GM23338 (cell line): ENCODE data around the gene SNX11.

Experiments
- CREB1 ChIP-seq: fragments of 250-450 bp; sonication (Bioruptor Pico); IDR thresholded peaks from 2 replicates; pipeline ENCODE4 v1.5.0; 2020; ENCODE audit warnings: low read depth, mild to moderate bottlenecking, moderate library complexity
- EZH2 ChIP-seq: fragments of 200-600 bp; sonication (generic); IDR thresholded peaks from one replicate; pipeline ENCODE4 v1.8.0; 2017; ENCODE audit warnings: antibody characterized with exemption, mild to moderate bottlenecking, low read depth; ENCODE audit not compliant: unreplicated experiment
- EZH2phosphoT487 ChIP-seq: fragments of 200-600 bp; sonication (generic); IDR thresholded peaks from one replicate; pipeline ENCODE4 v1.8.1; 2018; ENCODE audit warnings: antibody characterized with exemption; ENCODE audit not compliant: unreplicated experiment
- JUNB ChIP-seq: IDR thresholded peaks from one replicate; pipeline ENCODE4 v1.6.1; 2016; ENCODE audit warnings: antibody characterized with exemption; ENCODE audit not compliant: unreplicated experiment
- NANOG ChIP-seq: IDR thresholded peaks from 2 replicates; pipeline ENCODE4 v1.6.1; 2016; ENCODE audit warnings: antibody characterized with exemption, borderline replicate concordance
- POLR2AphosphoS5 ChIP-seq: IDR thresholded peaks from 2 replicates; pipeline ENCODE4 v1.6.1; 2016; ENCODE audit warnings: antibody characterized with exemption, low read depth
- STAT1 ChIP-seq: IDR thresholded peaks from one replicate; pipeline ENCODE4 v1.6.1; 2016; ENCODE audit warnings: antibody characterized with exemption; ENCODE audit not compliant: unreplicated experiment
- ZNF114 ChIP-seq: fragments of 250-450 bp; sonication (Bioruptor Pico); IDR thresholded peaks from 2 replicates; pipeline ENCODE4 v1.5.0; 2020; ENCODE audit warnings: mild to moderate bottlenecking, moderate library complexity
- ZNF331 ChIP-seq: fragments of 250-450 bp; sonication (Bioruptor Pico); IDR thresholded peaks from 2 replicates; pipeline ENCODE4 v1.5.0; 2020; ENCODE audit warnings: low read depth, mild to moderate bottlenecking, moderate library complexity
- TF ChIP-seq, protein P1 (sequence below), 2 experiments: fragments of 200-600 bp in 1 of 2; sonication (generic) in 1 of 2; conservative IDR thresholded peaks; 2 replicates each; pipeline versions ENCODE4 v1.5.1 to v1.6.1; 2016 to 2017; ENCODE audit warnings: antibody characterized with exemption in 2 of 2, low read depth in 2 of 2, mild to moderate bottlenecking in 2 of 2, moderate library complexity in 1 of 2
- TF ChIP-seq, protein P2 (sequence below): IDR thresholded peaks from one replicate; pipeline ENCODE4 v1.6.1; 2018; ENCODE audit warnings: antibody characterized with exemption; ENCODE audit not compliant: unreplicated experiment
- TF ChIP-seq, protein P3 (sequence below): IDR thresholded peaks from 2 replicates; pipeline ENCODE4 v1.6.1; 2016; ENCODE audit warnings: antibody characterized with exemption

DNA sequence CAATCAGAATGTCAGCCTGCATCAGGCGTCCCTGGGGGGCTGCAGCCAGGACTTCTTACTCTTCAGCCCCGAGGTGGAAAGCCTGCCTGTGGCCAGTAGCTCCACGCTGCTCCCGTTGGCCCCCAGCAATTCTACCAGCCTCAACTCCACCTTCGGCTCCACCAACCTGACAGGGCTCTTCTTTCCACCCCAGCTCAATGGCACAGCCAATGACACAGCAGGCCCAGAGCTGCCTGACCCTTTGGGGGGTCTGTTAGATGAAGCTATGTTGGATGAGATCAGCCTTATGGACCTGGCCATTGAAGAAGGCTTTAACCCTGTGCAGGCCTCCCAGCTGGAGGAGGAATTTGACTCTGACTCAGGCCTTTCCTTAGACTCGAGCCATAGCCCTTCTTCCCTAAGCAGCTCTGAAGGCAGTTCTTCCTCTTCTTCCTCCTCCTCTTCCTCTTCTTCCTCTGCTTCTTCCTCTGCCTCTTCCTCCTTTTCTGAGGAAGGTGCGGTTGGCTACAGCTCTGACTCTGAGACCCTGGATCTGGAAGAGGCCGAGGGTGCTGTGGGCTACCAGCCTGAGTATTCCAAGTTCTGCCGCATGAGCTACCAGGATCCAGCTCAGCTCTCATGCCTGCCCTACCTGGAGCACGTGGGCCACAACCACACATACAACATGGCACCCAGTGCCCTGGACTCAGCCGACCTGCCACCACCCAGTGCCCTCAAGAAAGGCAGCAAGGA lies 49.0 kb upstream of the SNX11 start:
- TF ChIP-seq, protein P1, sequence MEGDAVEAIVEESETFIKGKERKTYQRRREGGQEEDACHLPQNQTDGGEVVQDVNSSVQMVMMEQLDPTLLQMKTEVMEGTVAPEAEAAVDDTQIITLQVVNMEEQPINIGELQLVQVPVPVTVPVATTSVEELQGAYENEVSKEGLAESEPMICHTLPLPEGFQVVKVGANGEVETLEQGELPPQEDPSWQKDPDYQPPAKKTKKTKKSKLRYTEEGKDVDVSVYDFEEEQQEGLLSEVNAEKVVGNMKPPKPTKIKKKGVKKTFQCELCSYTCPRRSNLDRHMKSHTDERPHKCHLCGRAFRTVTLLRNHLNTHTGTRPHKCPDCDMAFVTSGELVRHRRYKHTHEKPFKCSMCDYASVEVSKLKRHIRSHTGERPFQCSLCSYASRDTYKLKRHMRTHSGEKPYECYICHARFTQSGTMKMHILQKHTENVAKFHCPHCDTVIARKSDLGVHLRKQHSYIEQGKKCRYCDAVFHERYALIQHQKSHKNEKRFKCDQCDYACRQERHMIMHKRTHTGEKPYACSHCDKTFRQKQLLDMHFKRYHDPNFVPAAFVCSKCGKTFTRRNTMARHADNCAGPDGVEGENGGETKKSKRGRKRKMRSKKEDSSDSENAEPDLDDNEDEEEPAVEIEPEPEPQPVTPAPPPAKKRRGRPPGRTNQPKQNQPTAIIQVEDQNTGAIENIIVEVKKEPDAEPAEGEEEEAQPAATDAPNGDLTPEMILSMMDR (conservative IDR thresholded peaks at IDR 0.05; ENCODE audit: low read depth in 2 of 2): no peak
- TF ChIP-seq POLR2AphosphoS5: no peak
- TF ChIP-seq CREB1: no peak
- TF ChIP-seq ZNF331 (CRISPR knock-in tag): no peak
- TF ChIP-seq EZH2: no peak
- TF ChIP-seq, protein P2, sequence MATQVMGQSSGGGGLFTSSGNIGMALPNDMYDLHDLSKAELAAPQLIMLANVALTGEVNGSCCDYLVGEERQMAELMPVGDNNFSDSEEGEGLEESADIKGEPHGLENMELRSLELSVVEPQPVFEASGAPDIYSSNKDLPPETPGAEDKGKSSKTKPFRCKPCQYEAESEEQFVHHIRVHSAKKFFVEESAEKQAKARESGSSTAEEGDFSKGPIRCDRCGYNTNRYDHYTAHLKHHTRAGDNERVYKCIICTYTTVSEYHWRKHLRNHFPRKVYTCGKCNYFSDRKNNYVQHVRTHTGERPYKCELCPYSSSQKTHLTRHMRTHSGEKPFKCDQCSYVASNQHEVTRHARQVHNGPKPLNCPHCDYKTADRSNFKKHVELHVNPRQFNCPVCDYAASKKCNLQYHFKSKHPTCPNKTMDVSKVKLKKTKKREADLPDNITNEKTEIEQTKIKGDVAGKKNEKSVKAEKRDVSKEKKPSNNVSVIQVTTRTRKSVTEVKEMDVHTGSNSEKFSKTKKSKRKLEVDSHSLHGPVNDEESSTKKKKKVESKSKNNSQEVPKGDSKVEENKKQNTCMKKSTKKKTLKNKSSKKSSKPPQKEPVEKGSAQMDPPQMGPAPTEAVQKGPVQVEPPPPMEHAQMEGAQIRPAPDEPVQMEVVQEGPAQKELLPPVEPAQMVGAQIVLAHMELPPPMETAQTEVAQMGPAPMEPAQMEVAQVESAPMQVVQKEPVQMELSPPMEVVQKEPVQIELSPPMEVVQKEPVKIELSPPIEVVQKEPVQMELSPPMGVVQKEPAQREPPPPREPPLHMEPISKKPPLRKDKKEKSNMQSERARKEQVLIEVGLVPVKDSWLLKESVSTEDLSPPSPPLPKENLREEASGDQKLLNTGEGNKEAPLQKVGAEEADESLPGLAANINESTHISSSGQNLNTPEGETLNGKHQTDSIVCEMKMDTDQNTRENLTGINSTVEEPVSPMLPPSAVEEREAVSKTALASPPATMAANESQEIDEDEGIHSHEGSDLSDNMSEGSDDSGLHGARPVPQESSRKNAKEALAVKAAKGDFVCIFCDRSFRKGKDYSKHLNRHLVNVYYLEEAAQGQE: no peak
- TF ChIP-seq, protein P3, sequence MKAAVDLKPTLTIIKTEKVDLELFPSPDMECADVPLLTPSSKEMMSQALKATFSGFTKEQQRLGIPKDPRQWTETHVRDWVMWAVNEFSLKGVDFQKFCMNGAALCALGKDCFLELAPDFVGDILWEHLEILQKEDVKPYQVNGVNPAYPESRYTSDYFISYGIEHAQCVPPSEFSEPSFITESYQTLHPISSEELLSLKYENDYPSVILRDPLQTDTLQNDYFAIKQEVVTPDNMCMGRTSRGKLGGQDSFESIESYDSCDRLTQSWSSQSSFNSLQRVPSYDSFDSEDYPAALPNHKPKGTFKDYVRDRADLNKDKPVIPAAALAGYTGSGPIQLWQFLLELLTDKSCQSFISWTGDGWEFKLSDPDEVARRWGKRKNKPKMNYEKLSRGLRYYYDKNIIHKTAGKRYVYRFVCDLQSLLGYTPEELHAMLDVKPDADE: no peak
- TF ChIP-seq EZH2phosphoT487: no peak
- TF ChIP-seq ZNF114 (CRISPR knock-in tag): no peak
- TF ChIP-seq NANOG: no peak
- no peak for TF ChIP-seq JUNB
- TF ChIP-seq STAT1: no peak
